SU-DHL-6 (cell line): ENCODE results near the gene SLPI.

ENCODE experiments used
- EZH2phosphoT487 ChIP-seq: fragments of 200-600 bp; sonication (generic), shearing (Covaris generic); conservative IDR thresholded peaks from 2 replicates; pipeline ENCODE4 v1.6.1; 2018; ENCODE audit warnings: mild to moderate bottlenecking, antibody characterized with exemption, low read length, moderate library complexity, mixed read lengths
- TF ChIP-seq, protein P1 (sequence below): fragments of 200-600 bp; sonication (generic); IDR thresholded peaks from one replicate; pipeline ENCODE4 v1.5.1; 2017; ENCODE audit warnings: antibody characterized with exemption, mild to moderate bottlenecking, low read length, moderate library complexity; ENCODE audit not compliant: insufficient read depth, poor library complexity, severe bottlenecking

DNA sequence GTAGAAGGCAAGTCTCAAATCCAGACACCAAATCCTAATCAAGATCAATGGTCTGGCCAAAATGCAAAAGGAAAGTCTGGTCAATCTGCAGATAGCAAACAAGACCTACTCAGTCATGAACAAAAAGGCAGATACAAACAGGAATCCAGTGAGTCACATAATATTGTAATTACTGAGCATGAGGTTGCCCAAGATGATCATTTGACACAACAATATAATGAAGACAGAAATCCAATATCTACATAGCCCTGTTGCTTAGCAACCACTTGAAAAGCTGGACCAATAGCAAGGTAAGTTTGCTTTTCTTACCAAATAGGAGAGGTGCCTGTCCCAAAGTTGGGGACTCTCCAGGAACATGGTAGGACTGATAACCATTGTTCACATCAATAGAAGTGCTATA is 31.2 kb downstream of the SLPI start:
- TF ChIP-seq, protein P1, sequence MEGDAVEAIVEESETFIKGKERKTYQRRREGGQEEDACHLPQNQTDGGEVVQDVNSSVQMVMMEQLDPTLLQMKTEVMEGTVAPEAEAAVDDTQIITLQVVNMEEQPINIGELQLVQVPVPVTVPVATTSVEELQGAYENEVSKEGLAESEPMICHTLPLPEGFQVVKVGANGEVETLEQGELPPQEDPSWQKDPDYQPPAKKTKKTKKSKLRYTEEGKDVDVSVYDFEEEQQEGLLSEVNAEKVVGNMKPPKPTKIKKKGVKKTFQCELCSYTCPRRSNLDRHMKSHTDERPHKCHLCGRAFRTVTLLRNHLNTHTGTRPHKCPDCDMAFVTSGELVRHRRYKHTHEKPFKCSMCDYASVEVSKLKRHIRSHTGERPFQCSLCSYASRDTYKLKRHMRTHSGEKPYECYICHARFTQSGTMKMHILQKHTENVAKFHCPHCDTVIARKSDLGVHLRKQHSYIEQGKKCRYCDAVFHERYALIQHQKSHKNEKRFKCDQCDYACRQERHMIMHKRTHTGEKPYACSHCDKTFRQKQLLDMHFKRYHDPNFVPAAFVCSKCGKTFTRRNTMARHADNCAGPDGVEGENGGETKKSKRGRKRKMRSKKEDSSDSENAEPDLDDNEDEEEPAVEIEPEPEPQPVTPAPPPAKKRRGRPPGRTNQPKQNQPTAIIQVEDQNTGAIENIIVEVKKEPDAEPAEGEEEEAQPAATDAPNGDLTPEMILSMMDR: no peak
- TF ChIP-seq EZH2phosphoT487: no peak
